ENCODE results near the gene ZNF787.

DNA sequence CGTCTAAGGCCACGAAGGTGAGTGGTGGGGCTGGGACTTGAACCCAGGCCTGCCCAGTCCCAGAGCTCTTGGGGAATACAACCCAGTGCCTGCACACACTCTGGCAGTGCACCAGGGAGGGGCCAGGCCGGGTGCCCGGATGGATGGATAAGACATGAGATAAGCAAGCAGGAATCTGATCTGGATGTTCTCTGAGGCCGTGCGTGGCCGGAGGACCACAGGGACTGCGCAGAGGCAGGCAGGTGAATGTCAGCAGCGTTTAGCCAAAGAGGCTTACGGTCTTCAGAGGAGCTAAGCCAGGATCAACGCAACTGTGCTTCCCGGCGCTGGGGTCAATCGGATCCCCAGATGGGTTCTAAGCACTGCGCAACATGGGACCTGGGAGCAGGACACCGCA lies 1.5 kb downstream of the ZNF787 start:
- TF ChIP-seq POLR2AphosphoS5 (IDR thresholded peaks at IDR 0.05) (peak in 1 of 3 donors; percentile 5), CTCF (IDR thresholded peaks at IDR 0.05 in 8 of 11, conservative IDR thresholded peaks at IDR 0.05 in 3 of 11) (no peak), POLR2A (IDR thresholded peaks at IDR 0.05) (no peak)

Data from spleen (tissue), 7 donors.